Hepatocyte (in vitro differentiated cells): ENCODE results near the gene FBN1. TPM values are rescaled to one million over a fixed set of nuclear protein-coding genes. Genes with fewer than 3 reads are reported as not detected.

Experiments
- DNase-seq: peaks from one replicate; pipeline ENCODE4 v3.0.0-alpha.2; 2016; ENCODE audit warnings: low spot score
- H2AFZ ChIP-seq: fragments of 200-600 bp; sonication (generic); 2 replicates; pipeline ENCODE4 v1.6.0; 2016; ENCODE audit warnings: antibody characterized with exemption, mild to moderate bottlenecking
- H3K27ac ChIP-seq: fragments of 200-600 bp; sonication (generic); 2 replicates; pipeline ENCODE4 v1.5.1; 2016; ENCODE audit warnings: mild to moderate bottlenecking
- H3K27me3 ChIP-seq: fragments of 200-600 bp; sonication (generic); 2 replicates; pipeline ENCODE4 v1.6.1; 2016
- H3K36me3 ChIP-seq: fragments of 200-600 bp; sonication (generic); replicated peaks from 2 replicates; pipeline ENCODE4 v1.5.1; 2016; ENCODE audit warnings: low read depth; ENCODE audit not compliant: insufficient read depth
- H3K4me1 ChIP-seq: fragments of 200-600 bp; sonication (generic); 2 replicates; pipeline ENCODE4 v1.5.1; 2016; ENCODE audit warnings: mild to moderate bottlenecking, moderate library complexity; ENCODE audit not compliant: insufficient read depth
- H3K4me2 ChIP-seq: fragments of 200-600 bp; sonication (generic); 2 replicates; pipeline ENCODE4 v1.6.0; 2016
- H3K4me3 ChIP-seq: fragments of 200-600 bp; sonication (generic); 2 replicates; pipeline ENCODE4 v1.5.1; 2016; ENCODE audit warnings: mild to moderate bottlenecking
- H3K79me2 ChIP-seq: fragments of 200-600 bp; sonication (generic); 2 replicates; pipeline ENCODE4 v1.6.0; 2017; ENCODE audit warnings: mild to moderate bottlenecking
- H3K9me2 ChIP-seq: fragments of 200-600 bp; sonication (generic); replicated peaks from 2 replicates; pipeline ENCODE4 v1.6.0; 2017; ENCODE audit warnings: mild to moderate bottlenecking; ENCODE audit not compliant: insufficient read depth
- H3K9me3 ChIP-seq: fragments of 200-600 bp; sonication (generic); 2 replicates; pipeline ENCODE4 v1.5.1; 2016; ENCODE audit warnings: low read depth, mild to moderate bottlenecking
- H4K20me1 ChIP-seq: fragments of 200-600 bp; sonication (generic); 2 replicates; pipeline ENCODE4 v1.6.0; 2016; ENCODE audit warnings: mild to moderate bottlenecking; ENCODE audit not compliant: insufficient read depth, poor library complexity, severe bottlenecking
- CTCF ChIP-seq: fragments of 200-600 bp; sonication (generic); IDR thresholded peaks from 2 replicates; pipeline ENCODE4 v1.5.1; 2016; ENCODE audit warnings: antibody characterized with exemption, mild to moderate bottlenecking; ENCODE audit not compliant: poor library complexity
- EZH2 ChIP-seq: fragments of 200-600 bp; sonication (generic); IDR thresholded peaks from 2 replicates; pipeline ENCODE4 v1.6.1; 2016; ENCODE audit warnings: antibody characterized with exemption, mild to moderate bottlenecking, borderline replicate concordance
- EZH2phosphoT487 ChIP-seq: fragments of 200-600 bp; sonication (generic); IDR thresholded peaks from one replicate; pipeline ENCODE4 v1.6.1; 2018; ENCODE audit warnings: antibody characterized with exemption, mild to moderate bottlenecking, low read depth, moderate library complexity; ENCODE audit not compliant: unreplicated experiment, severe bottlenecking
- WGBS: methylation state at CpG from one replicate; pipeline ENCODE4 v1.1.6; 2016; ENCODE audit warnings: low lambda C conversion rate; ENCODE audit errors: missing lambda C conversion rate; 5-methylcytosine and 5-hydroxymethylcytosine counted together
- polyA plus RNA-seq: library from polyadenylated mRNA; unstranded; fragments of >200 nt; fragmentation: Nextera tagmentation; extraction: Ambion mirVana; gene quantifications from 2 replicates; pipeline ENCODE4 v1.2.1, GENCODE V29; 2016
- total RNA-seq: library from RNA; depleted of rRNA; stranded (reverse); fragments of >200 nt; gene quantifications from 2 replicates; pipeline ENCODE4 v1.2.3, GENCODE V29; 2014

Gene FBN1
- total and polyA plus RNA-seq, 2 experiments from 2014 or later: 76.6 to 199 TPM

DNA sequence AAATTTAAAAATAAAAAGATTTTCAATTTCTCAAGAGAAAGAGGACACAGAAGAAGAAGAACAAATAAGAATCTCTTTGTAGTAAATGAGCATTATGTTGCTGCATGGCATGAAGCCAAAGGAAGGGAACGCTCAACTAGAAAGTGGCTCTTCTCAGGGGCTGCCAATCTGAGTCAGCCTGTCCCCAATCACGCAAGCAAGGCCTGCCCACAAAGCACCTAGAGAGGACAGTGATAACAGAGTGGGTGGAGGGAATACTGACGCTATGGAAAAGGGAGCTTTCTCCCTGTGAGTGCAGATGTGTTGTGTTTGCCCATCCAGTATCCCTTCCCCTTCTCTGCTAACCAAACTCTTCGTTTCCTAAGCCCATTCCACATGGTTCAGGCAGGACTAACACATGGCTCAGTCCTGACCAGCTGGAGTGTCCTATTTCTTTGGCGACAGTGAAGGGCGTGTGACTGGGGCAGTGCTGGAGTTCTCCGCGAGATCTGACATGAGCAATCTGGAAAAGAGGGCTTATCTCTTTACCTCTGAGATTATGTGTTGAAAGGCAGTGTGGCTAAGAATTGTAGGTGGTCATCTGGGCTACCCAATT lies 14.2 kb downstream of the FBN1 start:
- H3K9me2 ChIP-seq: no peaks in the 10 kb centered on the region
- WGBS: 75% methylated on average over 8 of the region's 8 CpGs
- peaks cover 25% of the 10 kb centered on the region for H3K79me2 ChIP-seq
- H3K4me2 ChIP-seq: no peak overlapping the region
- no peaks in the 10 kb centered on the region for H3K36me3 ChIP-seq
- no peak overlapping the region for H2AFZ ChIP-seq
- H3K4me3 ChIP-seq: no peak overlapping the region
- no peak for TF ChIP-seq EZH2phosphoT487
- no peak for TF ChIP-seq CTCF
- TF ChIP-seq EZH2: no peak
- H3K4me1 ChIP-seq: no peaks in the 10 kb centered on the region
- H3K27ac ChIP-seq: no peak overlapping the region
- DNase-seq: no peak
- no peaks in the 10 kb centered on the region for H3K9me3 ChIP-seq
- no peaks in the 10 kb centered on the region for H3K27me3 ChIP-seq
- no peaks in the 10 kb centered on the region for H4K20me1 ChIP-seq

GRCh38 chr15:48630245-48630644 lies 15.3 kb downstream of the FBN1 start:
- H3K79me2 ChIP-seq: peaks cover 31% of the 10 kb centered on the region
- no peaks in the 10 kb centered on the region for H3K9me2 ChIP-seq
- H3K4me1 ChIP-seq: no peaks in the 10 kb centered on the region
- no peak overlapping the region for H3K4me3 ChIP-seq
- TF ChIP-seq CTCF: no peak
- TF ChIP-seq EZH2phosphoT487: no peak
- no peak for TF ChIP-seq EZH2
- H3K36me3 ChIP-seq: no peaks in the 10 kb centered on the region
- no peak overlapping the region for H2AFZ ChIP-seq
- no peak overlapping the region for H3K4me2 ChIP-seq
- H3K27me3 ChIP-seq: no peaks in the 10 kb centered on the region
- DNase-seq: no peak
- H3K27ac ChIP-seq: no peak overlapping the region
- WGBS: 94% methylated on average over 1 of the region's 1 CpG
- no peaks in the 10 kb centered on the region for H3K9me3 ChIP-seq
- no peaks in the 10 kb centered on the region for H4K20me1 ChIP-seq

GRCh38 chr15:48628832-48629231 lies 16.7 kb downstream of the FBN1 start:
- Histone ChIP-seq H3K9me2 (no peaks in the 10 kb centered on the region), H3K36me3 (no peaks in the 10 kb centered on the region), H3K4me3 (no peak overlapping the region), H3K27me3 (no peaks in the 10 kb centered on the region), H3K27ac (no peak overlapping the region), H3K9me3 (no peaks in the 10 kb centered on the region), H3K4me1 (no peaks in the 10 kb centered on the region), H4K20me1 (no peaks in the 10 kb centered on the region), H2AFZ (no peak overlapping the region), H3K4me2 (no peak overlapping the region), H3K79me2 (peaks cover 31% of the 10 kb centered on the region)
- no peak for DNase-seq
- 71% methylated on average over 2 of the region's 2 CpGs for WGBS
- no peak for TF ChIP-seq EZH2
- no peak for TF ChIP-seq CTCF
- no peak for TF ChIP-seq EZH2phosphoT487
